GM23338 (cell line): ENCODE measurements around the gene CACNB2. TPM values are rescaled to one million over a fixed set of nuclear protein-coding genes. Genes with fewer than 3 reads are reported as not detected.
"Not testable (repeated sequence)": the region's sequence is repeated elsewhere in the genome, so short reads cannot be mapped to it uniquely, and the experiment has no call there.

ENCODE experiments used
- ATAC-seq: fragments of 200-7000 bp; cut with Tn5 transposase; 3 replicates; pipeline ENCODE4 v1.9.1; 2020
- DNase-seq: peaks from one replicate; pipeline ENCODE4 v3.0.0-alpha.2; 2015; ENCODE audit warnings: low spot score
- H2AFZ ChIP-seq: fragments of 200-600 bp; sonication (generic); 2 replicates; pipeline ENCODE4 v1.8.0; 2016; ENCODE audit warnings: antibody characterized with exemption, mild to moderate bottlenecking, moderate library complexity
- H3F3A ChIP-seq: fragments of 200-600 bp; sonication (generic); replicated peaks from 2 replicates; pipeline ENCODE4 v1.8.0; 2017; ENCODE audit warnings: antibody characterized with exemption, mixed run types, low read depth
- H3K27ac ChIP-seq: fragments of 200-600 bp; sonication (generic); 2 replicates; pipeline ENCODE4 v1.6.1; 2016; ENCODE audit warnings: low read depth
- H3K27me3 ChIP-seq: fragments of 200-600 bp; sonication (generic); 2 replicates; pipeline ENCODE4 v1.8.0; 2016; ENCODE audit warnings: mild to moderate bottlenecking, mixed run types, moderate library complexity; ENCODE audit not compliant: insufficient read depth
- H3K36me3 ChIP-seq: fragments of 200-600 bp; sonication (generic); 2 replicates; pipeline ENCODE4 v1.8.0; 2016; ENCODE audit warnings: mild to moderate bottlenecking; ENCODE audit not compliant: insufficient read depth
- H3K4me1 ChIP-seq: fragments of 200-600 bp; sonication (generic); 2 replicates; pipeline ENCODE4 v1.8.0; 2016; ENCODE audit warnings: mild to moderate bottlenecking, moderate library complexity; ENCODE audit not compliant: insufficient read depth
- H3K4me2 ChIP-seq: fragments of 200-600 bp; sonication (generic); 2 replicates; pipeline ENCODE4 v1.7.1; 2017; ENCODE audit warnings: mixed run types
- H3K4me3 ChIP-seq: fragments of 200-600 bp; sonication (generic); 2 replicates; pipeline ENCODE4 v1.6.1; 2016; ENCODE audit warnings: mixed run types
- H3K79me2 ChIP-seq: fragments of 200-600 bp; sonication (generic); replicated peaks from 2 replicates; pipeline ENCODE4 v1.8.0; 2017; ENCODE audit warnings: mild to moderate bottlenecking; ENCODE audit not compliant: insufficient read depth
- H3K9me2 ChIP-seq: fragments of 200-600 bp; sonication (generic); 2 replicates; pipeline ENCODE4 v1.8.0; 2017; ENCODE audit not compliant: insufficient read depth
- H4K20me1 ChIP-seq: fragments of 200-600 bp; sonication (generic); replicated peaks from 2 replicates; pipeline ENCODE4 v1.8.0; 2017; ENCODE audit warnings: mild to moderate bottlenecking; ENCODE audit not compliant: insufficient read depth
- H3K27ac Mint-ChIP-seq: 2 replicates; pipeline ENCODE4 v1.8.0; 2020; ENCODE audit warnings: inconsistent platforms, mild to moderate bottlenecking, moderate library complexity, mixed read lengths
- H3K27me3 Mint-ChIP-seq: 3 replicates; pipeline ENCODE4 v1.8.0; 2022; ENCODE audit warnings: low read depth, mild to moderate bottlenecking, moderate library complexity, mixed read lengths, inconsistent platforms; ENCODE audit not compliant: insufficient read depth, poor library complexity
- H3K36me3 Mint-ChIP-seq: 3 replicates; pipeline ENCODE4 v1.8.0; 2021; ENCODE audit warnings: low read depth, mild to moderate bottlenecking, inconsistent platforms, moderate library complexity, mixed read lengths
- H3K4me1 Mint-ChIP-seq: 3 replicates; pipeline ENCODE4 v1.8.0; 2020; ENCODE audit warnings: mild to moderate bottlenecking, inconsistent platforms, mixed read lengths
- H3K4me3 Mint-ChIP-seq: 3 replicates; pipeline ENCODE4 v1.8.0; 2021; ENCODE audit warnings: moderate library complexity, mild to moderate bottlenecking, inconsistent platforms, mixed read lengths
- H3K9me3 Mint-ChIP-seq: 3 replicates; pipeline ENCODE4 v1.8.0; 2020; ENCODE audit warnings: moderate library complexity, mild to moderate bottlenecking, inconsistent platforms, mixed read lengths
- CREB1 ChIP-seq: fragments of 250-450 bp; sonication (Bioruptor Pico); IDR thresholded peaks from 2 replicates; pipeline ENCODE4 v1.5.0; 2020; ENCODE audit warnings: low read depth, mild to moderate bottlenecking, moderate library complexity
- EZH2 ChIP-seq: fragments of 200-600 bp; sonication (generic); IDR thresholded peaks from one replicate; pipeline ENCODE4 v1.8.0; 2017; ENCODE audit warnings: antibody characterized with exemption, mild to moderate bottlenecking, low read depth; ENCODE audit not compliant: unreplicated experiment
- JUNB ChIP-seq: IDR thresholded peaks from one replicate; pipeline ENCODE4 v1.6.1; 2016; ENCODE audit warnings: antibody characterized with exemption; ENCODE audit not compliant: unreplicated experiment
- NANOG ChIP-seq: IDR thresholded peaks from 2 replicates; pipeline ENCODE4 v1.6.1; 2016; ENCODE audit warnings: antibody characterized with exemption, borderline replicate concordance
- POLR2AphosphoS5 ChIP-seq: IDR thresholded peaks from 2 replicates; pipeline ENCODE4 v1.6.1; 2016; ENCODE audit warnings: antibody characterized with exemption, low read depth
- STAT1 ChIP-seq: IDR thresholded peaks from one replicate; pipeline ENCODE4 v1.6.1; 2016; ENCODE audit warnings: antibody characterized with exemption; ENCODE audit not compliant: unreplicated experiment
- ZNF114 ChIP-seq: fragments of 250-450 bp; sonication (Bioruptor Pico); IDR thresholded peaks from 2 replicates; pipeline ENCODE4 v1.5.0; 2020; ENCODE audit warnings: mild to moderate bottlenecking, moderate library complexity
- ZNF331 ChIP-seq: fragments of 250-450 bp; sonication (Bioruptor Pico); IDR thresholded peaks from 2 replicates; pipeline ENCODE4 v1.5.0; 2020; ENCODE audit warnings: low read depth, mild to moderate bottlenecking, moderate library complexity
- polyA plus RNA-seq: library from polyadenylated mRNA; unstranded; fragments of >200 nt; fragmentation: Nextera tagmentation; extraction: Ambion mirVana; gene quantifications from 2 replicates; pipeline ENCODE4 v1.2.1, GENCODE V29; 2016
- total RNA-seq: library from RNA; depleted of rRNA; stranded (reverse); fragments of >200 nt; shearing (Covaris generic); gene quantifications from 2 replicates; pipeline ENCODE4 v1.2.3, GENCODE V29; 2014
- TF ChIP-seq, protein P1 (sequence below): IDR thresholded peaks from one replicate; pipeline ENCODE4 v1.6.1; 2018; ENCODE audit warnings: antibody characterized with exemption; ENCODE audit not compliant: unreplicated experiment
- TF ChIP-seq, protein P2 (sequence below): IDR thresholded peaks from 2 replicates; pipeline ENCODE4 v1.6.1; 2016; ENCODE audit warnings: antibody characterized with exemption
- TF ChIP-seq, protein P3 (sequence below), 2 experiments: fragments of 200-600 bp in 1 of 2; sonication (generic) in 1 of 2; conservative IDR thresholded peaks; 2 replicates each; pipeline versions ENCODE4 v1.5.1 to v1.6.1; 2016 to 2017; ENCODE audit warnings: antibody characterized with exemption in 2 of 2, low read depth in 2 of 2, mild to moderate bottlenecking in 2 of 2, moderate library complexity in 1 of 2

Gene CACNB2
- total and polyA plus RNA-seq, 2 experiments from 2014 or later: 5.0 to 5.9 TPM

DNA sequence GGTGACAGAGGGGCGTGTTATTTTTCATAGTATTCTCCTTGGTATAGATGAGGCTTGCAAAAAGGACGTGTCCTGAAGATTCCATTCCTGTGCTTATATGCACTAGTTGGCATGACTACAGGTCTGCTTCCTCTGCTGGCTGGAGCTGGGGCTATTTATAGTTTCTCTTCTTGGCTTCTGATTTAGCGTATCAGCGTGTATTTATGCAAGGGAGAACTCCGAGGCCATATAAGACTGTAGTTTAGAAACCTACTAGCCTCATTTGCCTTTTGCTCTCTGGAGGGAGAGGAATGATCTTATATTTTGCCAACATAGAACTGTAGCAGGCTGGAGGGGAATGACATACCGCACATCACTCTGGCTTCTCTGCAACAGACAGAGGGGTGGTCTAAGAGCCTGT is 39.7 kb downstream of the CACNB2 start:
- Mint-ChIP-seq H3K36me3 (peaks cover 13% of the 10 kb centered on the region), H3K4me3 (no peak overlapping the region), H3K27me3 (no peaks in the 10 kb centered on the region), H3K4me1 (peaks cover 7% of the 10 kb centered on the region; the same call in 1 of the 3 replicates), H3K9me3 (no peaks in the 10 kb centered on the region), H3K27ac (peak overlapping the region; percentile 20; the same call in 1 of the 2 replicates)
- no peak overlapping the region for H3K27ac ChIP-seq
- no peaks in the 10 kb centered on the region for H3F3A ChIP-seq
- no peaks in the 10 kb centered on the region for H3K27me3 ChIP-seq
- no peaks in the 10 kb centered on the region for H3K36me3 ChIP-seq
- H3K4me1 ChIP-seq: no peaks in the 10 kb centered on the region
- TF ChIP-seq STAT1 (no peak), ZNF331 (CRISPR knock-in tag) (no peak), POLR2AphosphoS5 (no peak), ZNF114 (no peak), NANOG (no peak), CREB1 (CRISPR knock-in tag) (no peak), EZH2 (no peak), JUNB (no peak)
- TF ChIP-seq, protein P1, sequence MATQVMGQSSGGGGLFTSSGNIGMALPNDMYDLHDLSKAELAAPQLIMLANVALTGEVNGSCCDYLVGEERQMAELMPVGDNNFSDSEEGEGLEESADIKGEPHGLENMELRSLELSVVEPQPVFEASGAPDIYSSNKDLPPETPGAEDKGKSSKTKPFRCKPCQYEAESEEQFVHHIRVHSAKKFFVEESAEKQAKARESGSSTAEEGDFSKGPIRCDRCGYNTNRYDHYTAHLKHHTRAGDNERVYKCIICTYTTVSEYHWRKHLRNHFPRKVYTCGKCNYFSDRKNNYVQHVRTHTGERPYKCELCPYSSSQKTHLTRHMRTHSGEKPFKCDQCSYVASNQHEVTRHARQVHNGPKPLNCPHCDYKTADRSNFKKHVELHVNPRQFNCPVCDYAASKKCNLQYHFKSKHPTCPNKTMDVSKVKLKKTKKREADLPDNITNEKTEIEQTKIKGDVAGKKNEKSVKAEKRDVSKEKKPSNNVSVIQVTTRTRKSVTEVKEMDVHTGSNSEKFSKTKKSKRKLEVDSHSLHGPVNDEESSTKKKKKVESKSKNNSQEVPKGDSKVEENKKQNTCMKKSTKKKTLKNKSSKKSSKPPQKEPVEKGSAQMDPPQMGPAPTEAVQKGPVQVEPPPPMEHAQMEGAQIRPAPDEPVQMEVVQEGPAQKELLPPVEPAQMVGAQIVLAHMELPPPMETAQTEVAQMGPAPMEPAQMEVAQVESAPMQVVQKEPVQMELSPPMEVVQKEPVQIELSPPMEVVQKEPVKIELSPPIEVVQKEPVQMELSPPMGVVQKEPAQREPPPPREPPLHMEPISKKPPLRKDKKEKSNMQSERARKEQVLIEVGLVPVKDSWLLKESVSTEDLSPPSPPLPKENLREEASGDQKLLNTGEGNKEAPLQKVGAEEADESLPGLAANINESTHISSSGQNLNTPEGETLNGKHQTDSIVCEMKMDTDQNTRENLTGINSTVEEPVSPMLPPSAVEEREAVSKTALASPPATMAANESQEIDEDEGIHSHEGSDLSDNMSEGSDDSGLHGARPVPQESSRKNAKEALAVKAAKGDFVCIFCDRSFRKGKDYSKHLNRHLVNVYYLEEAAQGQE: no peak
- TF ChIP-seq, protein P2, sequence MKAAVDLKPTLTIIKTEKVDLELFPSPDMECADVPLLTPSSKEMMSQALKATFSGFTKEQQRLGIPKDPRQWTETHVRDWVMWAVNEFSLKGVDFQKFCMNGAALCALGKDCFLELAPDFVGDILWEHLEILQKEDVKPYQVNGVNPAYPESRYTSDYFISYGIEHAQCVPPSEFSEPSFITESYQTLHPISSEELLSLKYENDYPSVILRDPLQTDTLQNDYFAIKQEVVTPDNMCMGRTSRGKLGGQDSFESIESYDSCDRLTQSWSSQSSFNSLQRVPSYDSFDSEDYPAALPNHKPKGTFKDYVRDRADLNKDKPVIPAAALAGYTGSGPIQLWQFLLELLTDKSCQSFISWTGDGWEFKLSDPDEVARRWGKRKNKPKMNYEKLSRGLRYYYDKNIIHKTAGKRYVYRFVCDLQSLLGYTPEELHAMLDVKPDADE: no peak
- TF ChIP-seq, protein P3, sequence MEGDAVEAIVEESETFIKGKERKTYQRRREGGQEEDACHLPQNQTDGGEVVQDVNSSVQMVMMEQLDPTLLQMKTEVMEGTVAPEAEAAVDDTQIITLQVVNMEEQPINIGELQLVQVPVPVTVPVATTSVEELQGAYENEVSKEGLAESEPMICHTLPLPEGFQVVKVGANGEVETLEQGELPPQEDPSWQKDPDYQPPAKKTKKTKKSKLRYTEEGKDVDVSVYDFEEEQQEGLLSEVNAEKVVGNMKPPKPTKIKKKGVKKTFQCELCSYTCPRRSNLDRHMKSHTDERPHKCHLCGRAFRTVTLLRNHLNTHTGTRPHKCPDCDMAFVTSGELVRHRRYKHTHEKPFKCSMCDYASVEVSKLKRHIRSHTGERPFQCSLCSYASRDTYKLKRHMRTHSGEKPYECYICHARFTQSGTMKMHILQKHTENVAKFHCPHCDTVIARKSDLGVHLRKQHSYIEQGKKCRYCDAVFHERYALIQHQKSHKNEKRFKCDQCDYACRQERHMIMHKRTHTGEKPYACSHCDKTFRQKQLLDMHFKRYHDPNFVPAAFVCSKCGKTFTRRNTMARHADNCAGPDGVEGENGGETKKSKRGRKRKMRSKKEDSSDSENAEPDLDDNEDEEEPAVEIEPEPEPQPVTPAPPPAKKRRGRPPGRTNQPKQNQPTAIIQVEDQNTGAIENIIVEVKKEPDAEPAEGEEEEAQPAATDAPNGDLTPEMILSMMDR (conservative IDR thresholded peaks at IDR 0.05; ENCODE audit: low read depth in 2 of 2): no peak
- H3K79me2 ChIP-seq: no peaks in the 10 kb centered on the region
- DNase-seq (no peak), ATAC-seq (no peak)
- no peak overlapping the region for H3K4me2 ChIP-seq
- H4K20me1 ChIP-seq: no peaks in the 10 kb centered on the region
- no peak overlapping the region for H3K4me3 ChIP-seq
- no peaks in the 10 kb centered on the region for H3K9me2 ChIP-seq
- no peak overlapping the region for H2AFZ ChIP-seq

DNA sequence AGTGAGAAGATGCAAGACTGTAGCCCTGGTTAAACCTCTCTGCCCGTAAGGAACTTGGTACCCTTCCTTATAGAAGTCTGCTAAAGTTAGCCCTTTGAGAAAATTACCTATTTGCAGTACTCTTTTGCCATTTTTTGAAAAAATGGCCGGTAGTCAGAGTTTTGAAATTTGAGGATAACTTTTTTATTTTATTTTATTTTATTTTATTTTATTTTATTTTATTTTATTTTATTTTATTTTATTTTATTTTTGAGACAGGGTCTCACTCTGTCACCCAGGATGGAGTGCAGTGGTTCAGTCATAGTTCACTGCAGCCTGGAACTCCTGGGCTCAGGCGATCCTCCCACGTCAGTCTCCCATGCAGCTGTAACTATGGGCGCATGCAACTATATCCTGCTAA is 41.2 kb downstream of the CACNB2 start:
- not testable (repeated sequence) for H3K36me3 ChIP-seq, H3K4me1 Mint-ChIP-seq, H3K27ac ChIP-seq, H3K4me3 Mint-ChIP-seq, H3K27ac Mint-ChIP-seq, H3K9me2 ChIP-seq, H3K4me2 ChIP-seq, H3K27me3 ChIP-seq, ATAC-seq, H3K4me3 ChIP-seq, H3K9me3 Mint-ChIP-seq, H3K27me3 Mint-ChIP-seq, H4K20me1 ChIP-seq, DNase-seq, H3K4me1 ChIP-seq, H3K79me2 ChIP-seq, H2AFZ ChIP-seq, H3F3A ChIP-seq
- H3K36me3 Mint-ChIP-seq: peaks cover 13% of the 10 kb centered on the region
